GM19240 (cell line): Measurements from ENCODE around the gene FBXO42.
"Not testable (repeated sequence)": the region's sequence is repeated elsewhere in the genome, so short reads cannot be mapped to it uniquely, and the experiment has no call there.

Experiments used
- DNase-seq: peaks from one replicate; pipeline ENCODE4 v3.0.0; 2011; ENCODE audit warnings: low spot score; ENCODE audit not compliant: insufficient read length

Gene FBXO42

DNA sequence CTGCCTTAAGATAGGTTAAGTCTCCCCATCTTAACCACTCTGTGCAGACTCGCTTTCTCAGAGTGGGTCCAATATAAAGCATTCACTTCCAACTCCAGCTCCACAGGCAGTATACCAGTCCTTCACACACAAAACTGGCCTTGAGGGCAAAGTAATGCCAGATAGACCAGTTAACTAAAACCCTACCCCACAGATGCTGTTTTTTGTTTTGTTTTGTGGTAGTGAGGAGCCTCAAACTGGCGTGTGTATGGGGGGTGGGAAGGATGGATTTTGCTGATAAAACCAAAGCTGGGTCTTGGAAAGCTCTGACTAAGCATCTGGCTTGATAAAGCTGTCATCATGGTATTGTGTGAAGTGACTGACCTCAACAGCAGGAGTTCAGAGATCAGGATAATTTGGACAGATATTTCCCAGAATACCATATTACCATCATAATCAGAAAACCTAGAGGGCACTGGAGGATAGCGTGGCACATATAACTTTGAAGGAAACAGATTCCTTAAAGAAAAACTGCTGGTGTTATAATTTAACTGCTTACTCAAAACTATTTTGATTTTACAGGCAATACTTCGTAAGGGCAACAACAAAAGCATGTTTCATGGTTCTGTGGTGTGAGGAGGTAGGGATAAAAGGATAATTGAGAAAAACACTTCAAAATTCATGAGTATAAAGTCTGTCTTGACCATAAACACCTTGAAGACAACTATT, 85.7 kb downstream of the FBXO42 start:
- no peak for DNase-seq

DNA sequence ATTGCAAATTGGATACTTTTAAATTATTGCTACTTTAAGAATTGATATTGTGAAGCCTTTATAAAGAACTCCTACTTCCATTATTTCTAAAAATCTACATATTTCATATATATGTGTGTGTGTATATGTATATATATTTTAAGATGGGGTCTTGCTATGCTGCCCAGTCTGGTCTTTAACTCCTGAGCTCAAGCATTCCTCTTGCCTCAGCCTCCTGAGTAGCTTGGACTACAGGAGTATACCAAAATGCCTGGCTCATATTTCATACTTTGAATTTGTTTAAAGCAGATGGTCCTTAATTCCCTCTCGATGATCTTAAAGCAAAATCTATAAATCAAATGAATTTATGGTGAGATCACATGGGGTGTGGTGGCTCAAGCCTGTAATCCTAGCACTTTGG, 90.2 kb downstream of the FBXO42 start:
- DNase-seq: no peak

DNA sequence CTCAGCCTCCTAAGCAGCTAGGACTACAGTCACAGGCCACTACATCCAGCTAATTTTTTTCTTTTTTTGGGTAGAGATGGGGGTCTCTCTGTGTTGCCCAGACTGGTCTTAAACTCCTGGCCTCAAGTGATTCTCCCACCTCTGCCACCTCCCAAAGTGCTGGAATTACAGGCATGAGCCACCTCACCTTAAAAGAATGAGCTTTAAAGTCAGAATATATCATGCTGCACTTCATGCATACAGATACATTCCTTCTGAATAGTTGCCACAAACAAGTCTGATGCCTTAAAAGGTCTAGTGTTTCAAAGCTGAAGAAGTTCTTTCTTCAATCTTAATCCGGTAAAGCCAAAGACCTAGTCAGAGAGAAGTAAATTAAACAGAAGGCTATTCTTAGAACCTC, 91.5 kb downstream of the FBXO42 start:
- DNase-seq: no peak

DNA sequence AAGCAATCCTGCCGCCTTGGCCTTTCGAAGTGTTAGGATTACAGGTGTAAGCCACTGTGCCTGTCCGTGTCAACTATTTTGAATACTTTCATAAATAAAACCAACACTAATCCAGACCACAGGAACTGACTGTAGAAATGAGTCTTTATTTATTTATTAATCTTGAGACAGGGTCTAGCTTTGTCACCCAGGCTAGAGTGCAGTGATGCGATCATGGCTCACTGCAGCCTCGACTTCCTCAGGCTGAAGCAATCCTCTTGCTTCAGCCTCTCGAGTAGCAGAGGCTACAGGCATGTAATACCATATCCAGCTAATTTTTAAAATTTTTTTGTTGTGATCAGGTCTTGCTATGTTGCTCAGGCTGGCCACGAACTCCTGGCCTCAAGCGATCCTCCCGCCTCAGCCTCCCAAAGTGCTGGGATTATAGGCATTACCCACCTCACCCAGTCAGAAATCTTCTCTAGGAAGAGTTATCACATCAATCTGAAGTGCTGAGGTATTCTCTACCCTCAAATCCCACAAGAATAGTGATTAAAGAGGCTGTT, 93.6 kb downstream of the FBXO42 start:
- no peak for DNase-seq

DNA sequence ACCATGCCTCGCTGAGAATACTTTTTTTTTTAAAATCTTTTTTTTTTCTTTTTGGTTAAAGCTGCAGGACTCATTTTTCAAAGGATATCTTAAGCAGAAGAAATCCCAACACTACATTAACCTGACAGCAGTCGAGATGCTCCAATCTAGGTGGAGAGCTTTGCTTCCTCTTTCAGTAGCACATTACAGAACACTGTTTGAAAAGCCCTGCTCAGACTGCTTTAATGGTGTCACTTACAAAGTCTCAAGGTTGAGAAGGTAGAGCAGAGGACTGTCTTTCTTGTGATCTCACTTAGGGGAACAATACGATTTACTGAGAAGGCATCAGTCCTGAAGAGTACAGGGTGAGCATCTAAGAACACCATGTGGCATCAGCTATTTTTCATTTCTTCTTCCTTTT, 94.3 kb downstream of the FBXO42 start:
- DNase-seq: no peak

DNA sequence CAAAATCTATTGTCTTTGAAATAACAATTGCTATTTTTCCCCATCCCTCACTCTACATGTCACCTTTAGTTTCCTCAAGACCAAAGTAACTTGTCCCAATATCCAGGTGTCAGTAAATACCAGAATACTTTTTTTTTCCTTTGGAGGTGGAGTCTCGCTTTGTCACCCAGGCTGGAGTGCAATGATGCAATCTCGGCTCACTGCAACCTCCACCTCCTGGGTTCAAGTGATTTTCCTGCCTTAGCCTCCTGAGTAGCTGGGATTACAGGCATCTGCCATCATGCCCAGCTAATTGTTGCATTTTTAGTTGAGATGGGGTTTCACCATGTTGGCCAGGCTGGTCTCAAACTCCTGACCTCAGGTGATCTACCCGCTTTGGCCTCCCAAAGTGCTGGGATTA, 94.7 kb downstream of the FBXO42 start:
- not testable (repeated sequence) for DNase-seq

DNA sequence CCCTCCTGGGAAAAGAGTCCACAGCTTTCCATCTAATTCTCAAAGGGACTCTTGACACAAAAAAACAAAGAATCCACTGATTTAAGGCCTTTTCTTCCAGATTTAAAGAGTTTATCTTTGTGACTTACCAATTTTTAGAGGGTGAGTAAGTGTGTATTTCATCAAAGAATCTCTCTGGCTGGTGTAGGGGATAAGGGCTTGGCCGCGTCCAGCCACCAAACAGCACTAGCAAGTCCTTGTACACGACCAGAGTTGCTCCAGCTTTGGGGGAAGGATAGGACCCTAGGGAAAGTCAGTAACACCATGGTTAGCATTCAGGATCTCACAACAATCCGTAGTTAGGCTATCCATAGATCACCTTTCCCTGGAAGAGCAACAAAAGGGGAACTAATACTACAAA, 95.8 kb downstream of the FBXO42 start:
- DNase-seq: no peak

DNA sequence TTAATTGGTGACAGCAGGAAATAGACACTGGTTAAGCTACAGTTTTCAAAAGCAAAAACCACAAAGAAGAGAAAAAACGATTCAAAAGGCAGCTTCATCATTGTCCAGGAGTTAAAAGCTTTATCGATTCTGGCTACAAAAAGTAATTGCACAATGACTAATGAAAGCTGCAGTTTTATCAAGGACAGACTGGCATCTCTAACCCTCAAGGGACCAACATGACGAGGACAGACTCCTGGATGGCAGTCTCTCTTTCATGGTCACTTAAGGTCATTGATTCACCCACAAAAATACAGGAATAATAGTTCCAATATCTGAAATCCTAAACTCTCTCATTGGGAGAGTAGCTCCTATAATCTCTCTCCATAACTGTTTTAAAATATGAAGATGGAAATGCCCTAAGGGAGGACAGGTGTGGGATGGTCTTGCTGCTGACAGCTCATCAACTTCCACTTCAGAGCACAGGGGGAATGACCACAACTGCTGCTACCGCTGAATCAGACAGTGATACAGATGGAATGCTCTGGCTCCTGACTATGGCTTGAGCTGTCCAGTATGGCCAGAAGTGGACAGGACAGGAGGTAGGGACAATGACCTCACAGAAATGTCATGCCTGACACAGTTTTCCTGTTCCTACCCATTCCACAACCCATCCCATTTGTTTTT, 97.9 kb downstream of the FBXO42 start:
- no peak for DNase-seq

DNA sequence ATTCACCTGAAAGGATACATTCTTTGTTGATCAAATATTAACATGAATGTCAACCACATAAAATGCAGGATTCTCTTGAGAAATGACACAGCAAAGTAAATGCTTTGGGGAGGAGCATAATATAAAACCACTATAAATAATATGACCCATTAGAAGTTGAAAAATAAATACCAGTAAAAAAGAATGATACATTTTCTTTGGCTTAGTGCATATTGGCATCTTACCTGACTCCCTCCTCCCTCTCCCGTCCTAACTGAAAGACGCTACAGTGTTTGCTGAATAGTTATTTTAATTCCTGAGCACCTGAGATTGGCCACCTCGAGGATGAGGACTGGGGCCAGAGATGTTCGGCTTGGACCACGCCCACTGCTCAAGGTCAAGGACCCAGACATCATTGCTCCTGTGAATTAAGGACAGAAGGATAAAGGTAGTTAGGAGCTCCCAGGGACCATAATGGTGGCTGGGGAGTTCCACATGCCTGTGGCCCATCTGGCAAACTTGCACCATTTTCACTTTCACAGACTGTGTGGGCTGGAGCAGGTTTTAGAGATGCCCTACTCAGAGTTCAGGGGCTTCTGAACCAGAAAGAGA, 98.9 kb downstream of the FBXO42 start:
- DNase-seq: no peak

DNA sequence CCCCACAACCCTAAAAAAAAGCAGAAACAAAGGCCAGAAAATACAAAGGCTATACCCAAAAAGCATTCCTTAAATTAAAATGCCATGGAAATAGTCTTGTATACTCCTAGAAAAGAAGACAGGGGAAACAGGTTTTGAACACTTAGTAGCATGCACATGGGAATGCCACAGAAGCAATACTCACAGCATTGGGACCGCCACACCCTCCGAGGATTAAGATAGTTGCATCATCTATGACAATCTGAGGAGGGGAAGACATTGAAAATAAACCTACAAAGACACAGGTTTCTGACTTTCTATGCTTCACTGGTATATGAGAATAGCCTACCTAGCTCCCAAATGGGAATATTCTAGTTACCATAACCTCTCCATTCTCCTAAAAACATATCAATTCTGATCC, 99.4 kb downstream of the FBXO42 start:
- no peak for DNase-seq

DNA sequence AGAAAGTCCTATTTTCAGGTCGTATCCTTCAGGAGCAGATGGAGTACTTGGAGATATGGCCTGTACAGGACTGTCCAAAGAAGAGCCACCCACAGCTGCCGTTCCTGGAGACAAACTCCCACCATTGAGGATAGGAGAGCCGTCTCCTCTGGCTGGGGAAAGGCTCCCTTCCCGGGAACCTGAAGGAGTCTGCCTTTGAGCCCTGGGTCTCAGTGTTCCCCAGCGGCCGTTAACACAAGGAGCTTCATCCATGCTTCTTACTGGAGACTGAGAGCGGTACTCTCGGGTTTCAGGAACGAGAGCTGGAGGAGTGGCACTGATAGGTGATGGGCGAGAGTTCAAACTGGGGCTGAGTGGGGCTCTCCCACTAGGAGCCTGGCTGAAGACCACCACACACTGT, 100.9 kb downstream of the FBXO42 start:
- no peak for DNase-seq

DNA sequence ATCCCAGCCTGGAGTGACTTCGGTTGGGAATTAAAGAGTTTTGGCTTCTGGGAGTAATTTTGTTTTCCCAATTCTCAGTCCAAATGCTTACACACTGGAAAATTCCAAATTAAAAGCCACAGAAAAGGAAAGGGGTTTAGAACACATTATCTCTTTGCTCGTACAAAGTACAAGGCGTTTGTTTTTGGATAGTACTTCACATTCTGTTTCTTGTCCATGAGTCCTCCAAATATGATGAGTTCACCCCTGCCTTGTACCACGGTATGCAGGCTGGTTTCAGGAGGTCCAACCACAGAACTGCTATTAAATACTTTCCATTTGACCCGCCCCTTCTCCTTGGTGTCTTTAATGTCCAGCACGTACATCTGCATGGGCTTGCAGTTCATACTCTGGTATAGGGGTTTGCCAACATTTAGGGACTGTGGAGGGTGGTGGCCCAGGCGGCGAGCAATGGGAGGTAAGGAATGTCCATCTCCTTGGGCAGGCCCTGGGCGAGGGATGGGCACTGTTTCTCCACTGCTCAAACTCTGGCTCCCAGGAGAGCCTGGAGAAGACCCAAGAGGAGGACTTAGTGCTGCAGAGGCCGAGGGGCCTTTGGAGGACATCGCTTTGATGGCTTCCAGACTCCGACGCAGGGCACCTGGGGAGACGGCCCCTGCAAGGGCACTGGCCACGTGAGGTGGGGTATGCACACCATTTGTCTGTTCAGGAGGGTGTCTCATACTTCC, 101.6 kb downstream of the FBXO42 start:
- no peak for DNase-seq

DNA sequence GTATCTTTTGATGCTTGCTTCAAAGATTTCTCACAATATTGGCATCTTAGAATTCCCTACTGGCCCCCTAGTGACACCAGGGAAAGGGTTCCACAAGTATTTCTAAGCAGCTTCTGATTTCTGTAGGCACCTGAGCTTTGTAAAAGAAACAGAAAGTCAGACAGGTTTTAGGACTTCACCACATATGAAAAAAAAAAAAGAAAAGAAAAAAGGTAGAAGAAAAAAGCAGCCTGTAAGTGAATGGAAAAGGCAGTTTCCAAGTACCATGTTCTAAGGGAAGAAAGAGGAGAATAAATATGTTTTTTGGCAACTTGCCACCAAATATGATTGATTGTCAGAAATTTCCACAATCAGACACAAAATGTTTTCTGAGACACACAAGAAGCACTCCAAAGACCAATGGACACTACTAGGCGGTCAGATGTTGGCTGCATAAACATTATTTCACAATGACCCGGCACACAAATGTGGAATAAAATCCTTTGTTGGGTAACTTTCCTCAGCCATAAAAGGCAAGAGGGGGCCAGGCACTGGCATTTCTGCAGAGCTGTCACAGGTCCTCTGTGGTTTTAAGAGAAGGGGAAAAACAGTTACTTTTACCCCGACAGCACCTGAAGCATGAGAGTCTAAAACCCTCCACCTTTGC, 102.6 kb downstream of the FBXO42 start:
- DNase-seq: no peak

DNA sequence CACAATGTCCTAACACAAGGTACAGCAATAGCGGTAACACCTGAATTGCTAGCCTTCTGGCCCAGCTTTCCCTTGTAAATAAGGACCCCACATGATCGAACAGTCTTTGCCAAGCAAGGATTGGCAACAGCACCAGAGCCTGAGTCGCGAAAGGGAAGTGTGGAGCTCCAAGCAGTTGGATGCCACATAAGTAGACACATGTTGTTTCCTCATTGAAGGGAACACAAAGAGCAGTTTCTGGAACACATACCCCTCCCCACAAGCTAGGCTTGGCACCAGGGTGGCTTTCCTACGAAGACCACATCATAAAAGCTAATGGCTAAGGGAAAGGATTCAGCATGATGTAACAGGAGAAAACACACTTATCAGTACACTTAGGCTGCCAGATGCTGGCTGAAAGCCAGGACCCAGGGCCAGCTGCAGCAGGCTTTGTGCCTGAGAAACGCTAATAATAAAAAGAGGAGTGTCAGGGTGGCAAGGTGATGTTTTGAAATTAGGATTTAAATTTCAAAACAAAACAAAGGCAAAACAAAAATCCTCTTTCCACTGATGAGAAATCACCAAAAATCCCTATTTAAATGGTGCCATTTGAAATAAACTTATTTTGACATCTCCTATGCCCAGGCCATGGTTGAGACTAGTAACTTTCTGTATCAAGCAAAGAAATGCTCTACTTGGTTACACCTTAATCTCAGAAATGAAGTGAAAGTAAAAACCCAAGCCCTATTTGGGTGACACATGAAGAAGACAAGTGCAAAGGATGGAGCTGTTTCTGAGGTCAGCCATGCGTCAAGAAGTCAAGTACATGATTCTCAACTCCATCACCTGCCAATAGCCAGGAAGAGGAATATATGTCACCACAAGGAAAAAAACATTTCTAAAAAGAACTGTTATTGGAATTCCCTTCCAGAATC, 103.4 kb downstream of the FBXO42 start:
- DNase-seq: peak; percentile 65

DNA sequence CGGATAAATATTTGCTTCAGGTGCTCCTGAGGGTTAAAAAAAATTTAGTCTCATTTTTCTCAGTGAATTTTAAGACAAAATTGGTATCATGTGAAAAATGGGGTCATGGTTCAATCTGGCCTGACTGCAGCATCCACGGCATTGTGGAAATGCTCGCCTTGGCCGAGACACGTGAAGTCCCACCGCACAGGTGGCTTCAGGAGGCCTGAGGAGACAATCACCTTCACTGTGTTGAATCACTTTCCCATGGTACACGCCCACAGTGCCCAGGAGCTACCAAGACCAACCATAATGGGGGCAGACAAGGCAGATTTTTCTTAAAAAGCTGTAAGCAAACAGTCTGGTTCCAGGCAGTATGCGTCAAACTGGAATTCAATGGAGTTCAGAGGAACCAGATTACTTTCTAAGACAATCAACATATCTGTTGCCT, 104.3 kb downstream of the FBXO42 start:
- DNase-seq: no peak

DNA sequence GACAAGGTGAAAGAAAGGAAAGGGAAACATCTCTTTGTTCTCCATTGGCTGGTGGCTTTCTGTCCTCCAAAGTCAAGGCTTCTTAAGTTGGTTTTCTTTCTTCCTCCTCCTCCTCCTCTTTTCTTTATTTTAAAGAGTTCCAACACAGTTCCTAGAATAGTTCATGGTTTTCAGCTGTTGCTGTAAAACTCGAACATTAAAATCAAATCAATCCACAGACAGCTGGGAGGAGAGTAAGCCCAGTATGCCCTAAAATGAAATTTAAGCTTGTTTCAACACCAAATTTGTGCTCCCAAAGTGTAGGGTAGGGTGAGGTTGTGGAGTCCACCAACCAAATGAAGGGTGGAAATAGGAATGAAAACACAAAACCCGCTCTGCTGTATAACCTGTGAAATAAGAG, 104.8 kb downstream of the FBXO42 start:
- DNase-seq: no peak

DNA sequence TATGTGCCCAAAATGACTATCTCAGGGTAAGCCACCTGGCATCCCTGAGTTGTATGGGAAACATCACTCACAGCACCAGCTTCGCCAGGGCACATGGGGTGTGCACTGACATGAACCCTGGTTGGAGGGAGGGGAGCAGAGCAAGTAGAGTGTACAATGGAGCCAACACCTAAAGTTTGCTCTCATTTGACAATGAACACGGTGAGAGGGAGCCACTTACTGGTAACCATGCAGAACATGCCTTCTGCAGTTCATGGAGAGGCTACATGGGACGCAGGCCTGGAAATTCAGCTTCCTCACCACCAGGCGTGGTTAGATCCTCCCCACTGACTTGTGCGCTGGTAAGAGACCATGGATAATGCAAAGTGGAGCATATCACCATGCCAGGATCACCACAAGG, 105.3 kb downstream of the FBXO42 start:
- no peak for DNase-seq

DNA sequence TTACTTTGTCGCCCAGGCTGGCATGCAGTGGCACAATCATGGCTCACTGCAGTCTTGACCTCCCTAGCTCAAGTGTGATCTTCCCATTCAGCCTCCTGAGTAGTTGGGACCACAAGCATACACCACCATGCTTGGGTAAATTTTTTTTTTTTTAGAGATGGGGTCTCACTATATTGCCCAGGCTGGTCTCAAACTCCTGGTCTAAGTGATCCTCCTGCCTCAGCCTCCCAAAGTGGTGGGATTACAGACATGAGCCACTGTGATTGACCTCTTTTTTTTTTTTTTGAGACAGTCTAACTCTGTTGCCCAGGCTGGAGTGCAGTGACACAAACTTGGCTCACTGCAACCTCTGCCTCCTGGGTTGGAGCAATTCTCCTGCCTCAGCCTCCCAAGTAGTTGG, 106.0 kb downstream of the FBXO42 start:
- DNase-seq: not testable (repeated sequence)

DNA sequence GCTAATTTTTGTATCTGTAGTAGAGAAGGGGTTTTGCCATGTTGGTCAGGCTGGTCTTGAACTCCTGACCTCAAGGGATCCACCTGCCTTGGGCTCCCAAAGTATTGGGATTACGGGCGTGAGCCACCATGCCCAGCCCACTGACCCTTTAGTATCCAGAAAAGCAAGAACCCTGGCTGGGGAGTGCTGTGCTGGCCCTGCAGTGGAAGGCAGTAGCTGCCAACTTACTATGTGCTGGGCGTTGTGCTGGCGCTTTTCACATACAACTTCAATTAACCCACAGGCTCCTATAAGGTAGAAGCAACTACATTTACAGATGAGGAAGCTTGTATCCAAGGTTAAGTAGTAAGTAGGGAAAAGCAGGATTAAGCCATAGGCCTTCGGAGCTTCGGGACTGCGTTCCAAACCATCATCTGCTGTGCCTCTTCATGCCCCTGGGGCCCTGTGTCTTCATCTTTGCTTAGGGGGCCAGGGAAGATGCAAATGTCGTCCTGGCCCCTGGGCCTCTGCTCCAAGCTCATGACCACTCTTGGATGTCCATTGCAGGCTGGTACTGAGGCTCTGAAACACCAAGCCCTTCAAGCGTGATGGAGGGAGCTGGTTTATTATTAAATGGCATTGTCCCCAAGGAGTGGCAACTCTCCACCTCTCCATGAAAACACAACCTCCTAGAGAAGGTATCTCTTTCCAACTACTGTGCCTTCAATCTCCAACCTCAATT, 106.6 kb downstream of the FBXO42 start:
- no peak for DNase-seq
